GM12892 (cell line): ENCODE measurements around the gene CXCR6.

Experiments
- DNase-seq: peaks from one replicate; pipeline ENCODE4 v3.0.0; 2011; ENCODE audit not compliant: insufficient read length
- FAIRE-seq: peaks from 2 replicates; lab custom pipeline; 2011; peaks lifted over from hg19 to GRCh38; lab: Jason Lieb, UNC
- POLR2A ChIP-seq: IDR thresholded peaks from 2 replicates; pipeline ENCODE4 v1.6.1; 2011; ENCODE audit warnings: low read depth, low read length, control low read depth
- POLR2AphosphoS5 ChIP-seq: IDR thresholded peaks from 2 replicates; pipeline ENCODE4 v1.6.1; 2011; ENCODE audit warnings: low read depth, low read length, control low read depth
- TAF1 ChIP-seq: IDR thresholded peaks from 2 replicates; pipeline ENCODE4 v1.6.1; 2011; ENCODE audit warnings: low read depth, mild to moderate bottlenecking, control low read depth, low read length, borderline replicate concordance

CXCR6 gene

GRCh38 chr3:45911511-45912226 lies 31.6 kb upstream of the CXCR6 start:
- no peak for TF ChIP-seq POLR2AphosphoS5
- DNase-seq (no peak), FAIRE-seq (no peak)

GRCh38 chr3:45912435-45912834 lies 30.8 kb upstream of the CXCR6 start:
- TF ChIP-seq POLR2A: no peak
- TF ChIP-seq POLR2AphosphoS5: no peak
- TF ChIP-seq TAF1: no peak
- DNase-seq (no peak), FAIRE-seq (no peak)

- DNase-seq (no peak), FAIRE-seq (no peak)
- TF ChIP-seq POLR2A (no peak), POLR2AphosphoS5 (no peak), TAF1 (no peak)
Observed at GRCh38 chr3:45914362-45915058, 28.8 kb upstream of the CXCR6 start.

- no peak for TF ChIP-seq POLR2A
- TF ChIP-seq POLR2AphosphoS5: no peak
- no peak for TF ChIP-seq TAF1
- FAIRE-seq (peak; percentile 33), DNase-seq (no peak)
Observed at GRCh38 chr3:45915059-45915439, 28.2 kb upstream of the CXCR6 start.

- peak; percentile 55; the same call in 1 of the 2 replicates for TF ChIP-seq POLR2AphosphoS5
- no peak for TF ChIP-seq TAF1
- FAIRE-seq (peak; percentile 90), DNase-seq (peak; percentile 85)
Observed at GRCh38 chr3:45915518-45916231, 27.6 kb upstream of the CXCR6 start.

- TF ChIP-seq POLR2AphosphoS5 (no peak), TAF1 (no peak), POLR2A (no peak)
- DNase-seq (no peak), FAIRE-seq (no peak)
Observed at GRCh38 chr3:45917146-45917898, 25.9 kb upstream of the CXCR6 start.

GRCh38 chr3:45921158-45922038 lies 21.9 kb upstream of the CXCR6 start:
- FAIRE-seq (no peak), DNase-seq (no peak)
- TF ChIP-seq POLR2AphosphoS5: no peak
- TF ChIP-seq POLR2A: no peak
- no peak for TF ChIP-seq TAF1

GRCh38 chr3:45922039-45922326 lies 21.3 kb upstream of the CXCR6 start:
- no peak for FAIRE-seq
- TF ChIP-seq POLR2A (no peak), POLR2AphosphoS5 (no peak), TAF1 (no peak)
- DNase-seq: no peak

GRCh38 chr3:45922950-45923590 lies 20.2 kb upstream of the CXCR6 start:
- no peak for DNase-seq

GRCh38 chr3:45923755-45924154 lies 19.5 kb upstream of the CXCR6 start:
- FAIRE-seq (no peak), DNase-seq (no peak)
- TF ChIP-seq TAF1: no peak
- no peak for TF ChIP-seq POLR2A
- TF ChIP-seq POLR2AphosphoS5: no peak

More at GRCh38 chr3:45922950-45923590, 20.2 kb upstream of the CXCR6 start:
- FAIRE-seq: no peak
- TF ChIP-seq POLR2A (no peak), TAF1 (no peak), POLR2AphosphoS5 (no peak)
